ENCODE data around the gene EPRS1.

Gene EPRS1

GRCh38 chr1:220067269-220068204 lies 21.2 kb upstream of the EPRS1 start:
- no peaks in the 10 kb centered on the region for H3K9me3 ChIP-seq (ENCODE audit: control insufficient read depth, insufficient read depth, low read length)
- H4K20me1 ChIP-seq (ENCODE audit: control insufficient read depth, insufficient read depth, low read depth, low read length), result no peaks in the 10 kb centered on the region
- H3K9me2 ChIP-seq (replicated peaks; ENCODE audit: control insufficient read depth, low read length), result no peaks in the 10 kb centered on the region
- H3K4me3 ChIP-seq (ENCODE audit: low read length), result no peak overlapping the region
- no peak for TF ChIP-seq EZH2phosphoT487 (IDR thresholded peaks at IDR 0.05; ENCODE audit: borderline replicate concordance, low read length)
- TF ChIP-seq, protein P1, sequence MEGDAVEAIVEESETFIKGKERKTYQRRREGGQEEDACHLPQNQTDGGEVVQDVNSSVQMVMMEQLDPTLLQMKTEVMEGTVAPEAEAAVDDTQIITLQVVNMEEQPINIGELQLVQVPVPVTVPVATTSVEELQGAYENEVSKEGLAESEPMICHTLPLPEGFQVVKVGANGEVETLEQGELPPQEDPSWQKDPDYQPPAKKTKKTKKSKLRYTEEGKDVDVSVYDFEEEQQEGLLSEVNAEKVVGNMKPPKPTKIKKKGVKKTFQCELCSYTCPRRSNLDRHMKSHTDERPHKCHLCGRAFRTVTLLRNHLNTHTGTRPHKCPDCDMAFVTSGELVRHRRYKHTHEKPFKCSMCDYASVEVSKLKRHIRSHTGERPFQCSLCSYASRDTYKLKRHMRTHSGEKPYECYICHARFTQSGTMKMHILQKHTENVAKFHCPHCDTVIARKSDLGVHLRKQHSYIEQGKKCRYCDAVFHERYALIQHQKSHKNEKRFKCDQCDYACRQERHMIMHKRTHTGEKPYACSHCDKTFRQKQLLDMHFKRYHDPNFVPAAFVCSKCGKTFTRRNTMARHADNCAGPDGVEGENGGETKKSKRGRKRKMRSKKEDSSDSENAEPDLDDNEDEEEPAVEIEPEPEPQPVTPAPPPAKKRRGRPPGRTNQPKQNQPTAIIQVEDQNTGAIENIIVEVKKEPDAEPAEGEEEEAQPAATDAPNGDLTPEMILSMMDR (IDR thresholded peaks at IDR 0.05; ENCODE audit: low read depth, low read length, poor library complexity, severe bottlenecking), result no peak
- peaks cover 84% of the 10 kb centered on the region for H3K36me3 ChIP-seq (ENCODE audit: control insufficient read depth, low read length)
- H3K27me3 ChIP-seq (ENCODE audit: control insufficient read depth, low read length), result no peaks in the 10 kb centered on the region
- H3K4me1 ChIP-seq (ENCODE audit: control insufficient read depth, low read length), result no peaks in the 10 kb centered on the region
- 0 out of 2 replicates have a peak, but pooled peaks cover 2% of the 10 kb centered on the region for H3K79me2 ChIP-seq (ENCODE audit: control insufficient read depth, low read length)
- no peak overlapping the region for H3K27ac ChIP-seq (ENCODE audit: low read depth, low read length)
- peaks cover 5% of the 10 kb centered on the region; the same call in 1 of the 2 replicates for H3F3A ChIP-seq (ENCODE audit: control insufficient read depth, insufficient read depth)
- H3K4me2 ChIP-seq (ENCODE audit: low read length), result no peak overlapping the region

DNA sequence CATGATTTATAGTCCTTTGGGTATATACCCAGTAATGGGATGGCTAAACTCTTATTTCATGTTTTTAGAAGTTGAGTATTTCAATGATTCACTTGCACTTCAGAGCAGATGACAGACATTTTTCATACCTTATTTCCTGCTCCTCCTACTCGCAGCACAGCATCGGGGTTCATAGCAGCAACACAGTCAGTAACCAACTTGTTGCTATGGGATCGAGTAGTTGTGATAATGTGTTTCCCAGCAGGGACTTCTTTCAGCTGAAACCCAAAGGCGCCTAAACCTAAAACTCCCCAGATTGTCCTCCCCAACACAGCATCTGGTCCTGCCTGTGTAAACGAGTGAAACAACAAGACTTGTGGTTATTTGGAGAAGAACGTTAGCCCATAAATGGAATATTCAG lies 16.3 kb upstream of the EPRS1 start:
- peaks cover 84% of the 10 kb centered on the region for H3K36me3 ChIP-seq (ENCODE audit: control insufficient read depth, low read length)
- no peak for TF ChIP-seq EZH2phosphoT487 (IDR thresholded peaks at IDR 0.05; ENCODE audit: borderline replicate concordance, low read length)
- TF ChIP-seq, protein P1 (IDR thresholded peaks at IDR 0.05; ENCODE audit: low read depth, low read length, poor library complexity, severe bottlenecking), result no peak

DNA sequence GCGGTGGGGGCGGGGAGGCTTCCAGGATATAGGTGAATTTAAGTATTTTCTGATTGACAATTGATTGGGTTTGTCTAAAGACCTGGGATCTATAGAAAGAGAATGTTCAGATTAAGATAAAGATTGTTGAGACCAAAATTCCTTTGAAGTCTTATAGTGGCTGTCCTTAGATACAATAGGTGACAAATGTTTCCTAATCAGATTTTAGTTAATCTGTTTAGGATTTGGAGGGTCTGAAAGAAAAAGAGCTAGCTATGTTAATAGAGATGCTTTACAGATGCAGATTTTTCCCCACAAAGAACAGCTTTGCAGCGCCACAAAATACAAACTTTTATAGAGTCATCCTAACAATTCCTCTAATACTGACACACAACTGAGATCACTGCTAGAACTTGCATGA lies 14.6 kb upstream of the EPRS1 start:
- H3F3A ChIP-seq (ENCODE audit: control insufficient read depth, insufficient read depth), result no peaks in the 10 kb centered on the region
- H3K27me3 ChIP-seq (ENCODE audit: control insufficient read depth, low read length), result no peaks in the 10 kb centered on the region
- H3K27ac ChIP-seq (ENCODE audit: low read depth, low read length), result no peak overlapping the region
- no peaks in the 10 kb centered on the region for H3K4me1 ChIP-seq (ENCODE audit: control insufficient read depth, low read length)
- H3K9me2 ChIP-seq (replicated peaks; ENCODE audit: control insufficient read depth, low read length), result no peaks in the 10 kb centered on the region
- H3K36me3 ChIP-seq (ENCODE audit: control insufficient read depth, low read length), result peaks cover 78% of the 10 kb centered on the region
- H3K9me3 ChIP-seq (ENCODE audit: control insufficient read depth, insufficient read depth, low read length), result no peaks in the 10 kb centered on the region
- no peaks in the 10 kb centered on the region for H4K20me1 ChIP-seq (ENCODE audit: control insufficient read depth, insufficient read depth, low read depth, low read length)
- no peak overlapping the region for H3K4me3 ChIP-seq (ENCODE audit: low read length)
- no peak overlapping the region for H3K4me2 ChIP-seq (ENCODE audit: low read length)
- TF ChIP-seq, protein P1 (IDR thresholded peaks at IDR 0.05; ENCODE audit: low read depth, low read length, poor library complexity, severe bottlenecking), result no peak
- TF ChIP-seq EZH2phosphoT487 (IDR thresholded peaks at IDR 0.05; ENCODE audit: borderline replicate concordance, low read length), result no peak
- H3K79me2 ChIP-seq (ENCODE audit: control insufficient read depth, low read length), result no peaks in the 10 kb centered on the region

More for the DNA sequence above, 16.3 kb upstream of the EPRS1 start:
- Histone ChIP-seq H4K20me1 (ENCODE audit: control insufficient read depth, insufficient read depth, low read depth, low read length) (no peaks in the 10 kb centered on the region), H3K9me2 (replicated peaks; ENCODE audit: control insufficient read depth, low read length) (no peaks in the 10 kb centered on the region), H3K4me2 (ENCODE audit: low read length) (no peak overlapping the region), H3K27me3 (ENCODE audit: control insufficient read depth, low read length) (no peaks in the 10 kb centered on the region), H3K79me2 (ENCODE audit: control insufficient read depth, low read length) (0 out of 2 replicates have a peak, but pooled peaks cover 2% of the 10 kb centered on the region), H3F3A (ENCODE audit: control insufficient read depth, insufficient read depth) (peaks cover 5% of the 10 kb centered on the region; the same call in 1 of the 2 replicates), H3K27ac (ENCODE audit: low read depth, low read length) (no peak overlapping the region), H3K9me3 (ENCODE audit: control insufficient read depth, insufficient read depth, low read length) (no peaks in the 10 kb centered on the region), H3K4me3 (ENCODE audit: low read length) (no peak overlapping the region), H3K4me1 (ENCODE audit: control insufficient read depth, low read length) (no peaks in the 10 kb centered on the region)
